22Rv1 (cell line): ENCODE measurements around the gene TMC8.

Experiments
- H3K27ac ChIP-seq: fragments of 450-650 bp; 2 replicates; pipeline ENCODE4 v1.5.1; 2017
- ZFX ChIP-seq: fragments of 450-650 bp; IDR thresholded peaks from 2 replicates; pipeline ENCODE4 v1.6.1; 2017; ENCODE audit warnings: antibody characterized with exemption, borderline replicate concordance
- TF ChIP-seq, protein P1 (sequence below): fragments of 450-650 bp; IDR thresholded peaks from 2 replicates; pipeline ENCODE4 v1.5.1; 2017; ENCODE audit warnings: mild to moderate bottlenecking

TMC8 gene

DNA sequence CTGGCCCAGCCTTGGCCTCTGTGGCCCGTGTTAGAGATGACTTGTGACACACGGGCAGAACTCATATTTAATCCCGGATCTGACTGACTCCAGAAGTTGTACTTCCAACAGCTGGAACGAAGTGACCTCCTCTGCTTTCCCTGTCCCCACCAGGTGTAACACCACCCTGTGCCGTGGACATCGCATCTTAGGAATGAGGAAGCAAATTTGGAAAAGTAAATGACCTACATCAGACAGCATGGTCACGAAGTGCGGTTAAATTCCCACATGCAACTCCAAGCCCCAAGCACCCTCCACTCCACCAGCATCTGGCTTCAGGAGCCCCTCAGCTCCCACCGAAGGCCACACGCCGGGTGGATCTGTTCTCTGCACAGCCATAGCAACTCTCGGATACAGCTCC lies 53.3 kb downstream of the TMC8 start:
- H3K27ac ChIP-seq = no peak overlapping the region
- TF ChIP-seq, protein P1, sequence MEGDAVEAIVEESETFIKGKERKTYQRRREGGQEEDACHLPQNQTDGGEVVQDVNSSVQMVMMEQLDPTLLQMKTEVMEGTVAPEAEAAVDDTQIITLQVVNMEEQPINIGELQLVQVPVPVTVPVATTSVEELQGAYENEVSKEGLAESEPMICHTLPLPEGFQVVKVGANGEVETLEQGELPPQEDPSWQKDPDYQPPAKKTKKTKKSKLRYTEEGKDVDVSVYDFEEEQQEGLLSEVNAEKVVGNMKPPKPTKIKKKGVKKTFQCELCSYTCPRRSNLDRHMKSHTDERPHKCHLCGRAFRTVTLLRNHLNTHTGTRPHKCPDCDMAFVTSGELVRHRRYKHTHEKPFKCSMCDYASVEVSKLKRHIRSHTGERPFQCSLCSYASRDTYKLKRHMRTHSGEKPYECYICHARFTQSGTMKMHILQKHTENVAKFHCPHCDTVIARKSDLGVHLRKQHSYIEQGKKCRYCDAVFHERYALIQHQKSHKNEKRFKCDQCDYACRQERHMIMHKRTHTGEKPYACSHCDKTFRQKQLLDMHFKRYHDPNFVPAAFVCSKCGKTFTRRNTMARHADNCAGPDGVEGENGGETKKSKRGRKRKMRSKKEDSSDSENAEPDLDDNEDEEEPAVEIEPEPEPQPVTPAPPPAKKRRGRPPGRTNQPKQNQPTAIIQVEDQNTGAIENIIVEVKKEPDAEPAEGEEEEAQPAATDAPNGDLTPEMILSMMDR = no peak
- TF ChIP-seq ZFX = no peak

DNA sequence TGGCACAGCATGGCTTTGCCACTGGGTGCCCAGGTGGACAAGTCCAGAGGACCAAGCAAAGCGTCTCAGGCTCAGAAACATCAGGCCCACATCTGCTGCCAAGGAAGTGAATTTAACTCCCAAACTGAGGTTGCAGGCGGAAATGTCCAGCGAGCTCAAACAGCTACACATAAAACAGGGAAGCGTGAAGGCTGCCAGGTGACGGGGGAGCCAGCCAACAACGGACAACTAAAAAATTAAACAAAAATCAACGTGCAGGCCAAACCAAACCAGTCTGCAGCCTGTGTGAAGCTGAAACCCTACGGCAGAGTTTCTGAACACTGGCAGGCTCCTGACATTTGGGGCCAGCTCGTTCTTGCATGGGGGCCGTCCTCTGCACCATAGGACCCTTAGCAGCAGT lies 53.8 kb downstream of the TMC8 start:
- no peak for TF ChIP-seq ZFX
- TF ChIP-seq, protein P1 = no peak
- no peak overlapping the region for H3K27ac ChIP-seq

GRCh38 chr17:78184868-78185267 lies 54.3 kb downstream of the TMC8 start:
- TF ChIP-seq, protein P1 = no peak
- no peak for TF ChIP-seq ZFX

GRCh38 chr17:78185981-78186691 lies 55.6 kb downstream of the TMC8 start:
- H3K27ac ChIP-seq = peak overlapping the region; percentile 69

More at GRCh38 chr17:78184868-78185267, 54.3 kb downstream of the TMC8 start:
- no peak overlapping the region for H3K27ac ChIP-seq

GRCh38 chr17:78186692-78187595 lies 56.4 kb downstream of the TMC8 start, which contains the start of the genes AFMID and TK1:
Gene AFMID (plus strand): TSS chr17:78187362. CDS start chr17:78187371, 9 bp downstream.
Gene TK1 (minus strand): TSS chr17:78187052. CDS start chr17:78186994, 58 bp downstream.
- H3K27ac ChIP-seq = peak within 1 kb of the TSS; percentile 69
- TF ChIP-seq, protein P1 = peak; percentile 74
- TF ChIP-seq ZFX = no peak

More at GRCh38 chr17:78185981-78186691, 55.6 kb downstream of the TMC8 start:
- TF ChIP-seq, protein P1 = no peak
- TF ChIP-seq ZFX = no peak
